Right lobe of liver (tissue), 6 donors: Measurements from ENCODE around the gene NR3C2. TPM values are rescaled to one million over a fixed set of nuclear protein-coding genes. Genes with fewer than 3 reads are reported as not detected.

ENCODE experiments used
- ATAC-seq, 4 donors: fragments of 200-7000 bp; cut with Tn5 transposase; one replicate each; pipeline ENCODE4 v1.9.1; 2020; ENCODE audit warnings: mild to moderate bottlenecking in 4 of 4, moderate library complexity in 4 of 4
- DNase-seq, 3 donors: peaks; one replicate each; pipeline ENCODE4 v3.0.0-alpha.2; 2020
- H3K27ac ChIP-seq, 3 donors: fragments of 200-600 bp; one replicate each; pipeline ENCODE4 v1.8.0; 2022
- H3K27me3 ChIP-seq, 2 donors: fragments of 200-600 bp; one replicate each; pipeline ENCODE4 v1.8.0; 2022
- H3K36me3 ChIP-seq, 4 donors: fragments of 200-600 bp; sonication (generic) in 1 of 4; one replicate each; pipeline versions ENCODE4 v1.5.1 to v1.8.0; 2017 to 2022; ENCODE audit warnings: control low read depth in 1 of 4
- H3K4me1 ChIP-seq, 4 donors: fragments of 200-600 bp; sonication (generic) in 1 of 4; one replicate each; pipeline versions ENCODE4 v1.5.1 to v1.8.0; 2017 to 2022; ENCODE audit warnings: control low read depth in 1 of 4
- H3K4me3 ChIP-seq, 3 donors: fragments of 200-600 bp; one replicate each; pipeline ENCODE4 v1.8.0; 2022
- H3K9me3 ChIP-seq, 4 donors: fragments of 200-600 bp; sonication (generic) in 1 of 4; one replicate each; pipeline versions ENCODE4 v1.5.1 to v1.8.0; 2017 to 2022; ENCODE audit warnings: control low read depth in 1 of 4
- POLR2A ChIP-seq: fragments of 450-650 bp; IDR thresholded peaks from one replicate; pipeline ENCODE4 v1.6.1; 2017; ENCODE audit warnings: antibody characterized with exemption, mild to moderate bottlenecking
- WGBS: methylation state at CpG from one replicate; pipeline ENCODE4 v1.1.6; 2018; ENCODE audit warnings: low coverage, low lambda C conversion rate; ENCODE audit not compliant: insufficient coverage; ENCODE audit errors: missing lambda C conversion rate; 5-methylcytosine and 5-hydroxymethylcytosine counted together
- intact Hi-C, 2 donors: fragments of 100-400 bp; cut with DNase I; formaldehyde crosslinking; loops; one replicate each; pipeline versions ENCODE4 v1.11.2 to v1.14.1; 2022
- total RNA-seq, 6 experiments: library from RNA; depleted of rRNA in 2 of 6; stranded (reverse); fragments of >200 nt in 2 of 6; fragmentation: NEBNext Ultra II Directional in 3 of 6; extraction: Animal tissue kit (Norgen Biotek cat#: 25700) in 3 of 6; gene quantifications; one replicate each; pipeline versions ENCODE4 v1.1.0 to v1.2.4, GENCODE V29; 2016 to 2023
- TF ChIP-seq, protein P1 (sequence below), 4 donors: fragments of 200-600 bp in 3 of 4; fragments of 450-650 bp in 1 of 4; IDR thresholded peaks; one replicate each; pipeline versions ENCODE4 v1.5.1 to v1.8.0; 2016 to 2022; ENCODE audit warnings: antibody characterized with exemption in 4 of 4, mild to moderate bottlenecking in 2 of 4
- donor health status: DM: no; HTN: yes; CAD: no.
- donor health status: DM: no; HTN: no; CAD: no.
- donor health status: DM: no; HTN: no; CAD: no.
- donor health status: DM: no; HTN: yes; CAD: no.
- donor health status: DM: no; HTN: yes; CAD: no.

The NR3C2 gene
- total RNA-seq, 6 experiments from 2014 or later, result 4.8 to 15.9 (median 8.9) TPM

- ATAC-seq, result no peak
- no peak for DNase-seq
- no peaks in the 10 kb centered on the region for H3K9me3 ChIP-seq
- H3K27me3 ChIP-seq, result no peaks in the 10 kb centered on the region
- H3K4me3 ChIP-seq, result no peak overlapping the region
- H3K4me1 ChIP-seq, result no peaks in the 10 kb centered on the region
- no peak overlapping the region for H3K27ac ChIP-seq
- H3K36me3 ChIP-seq, result no peaks in the 10 kb centered on the region
- WGBS, result 67% methylated on average over 1 of the region's 1 CpG
- no peak for TF ChIP-seq POLR2A
- TF ChIP-seq, protein P1, sequence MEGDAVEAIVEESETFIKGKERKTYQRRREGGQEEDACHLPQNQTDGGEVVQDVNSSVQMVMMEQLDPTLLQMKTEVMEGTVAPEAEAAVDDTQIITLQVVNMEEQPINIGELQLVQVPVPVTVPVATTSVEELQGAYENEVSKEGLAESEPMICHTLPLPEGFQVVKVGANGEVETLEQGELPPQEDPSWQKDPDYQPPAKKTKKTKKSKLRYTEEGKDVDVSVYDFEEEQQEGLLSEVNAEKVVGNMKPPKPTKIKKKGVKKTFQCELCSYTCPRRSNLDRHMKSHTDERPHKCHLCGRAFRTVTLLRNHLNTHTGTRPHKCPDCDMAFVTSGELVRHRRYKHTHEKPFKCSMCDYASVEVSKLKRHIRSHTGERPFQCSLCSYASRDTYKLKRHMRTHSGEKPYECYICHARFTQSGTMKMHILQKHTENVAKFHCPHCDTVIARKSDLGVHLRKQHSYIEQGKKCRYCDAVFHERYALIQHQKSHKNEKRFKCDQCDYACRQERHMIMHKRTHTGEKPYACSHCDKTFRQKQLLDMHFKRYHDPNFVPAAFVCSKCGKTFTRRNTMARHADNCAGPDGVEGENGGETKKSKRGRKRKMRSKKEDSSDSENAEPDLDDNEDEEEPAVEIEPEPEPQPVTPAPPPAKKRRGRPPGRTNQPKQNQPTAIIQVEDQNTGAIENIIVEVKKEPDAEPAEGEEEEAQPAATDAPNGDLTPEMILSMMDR (IDR thresholded peaks at IDR 0.05), result no peak
- intact Hi-C loops, result no loop called here
These were observed 77.7 kb downstream of the NR3C2 start for GRCh38 chr4:148364525-148364924.

GRCh38 chr4:148359769-148360168 is 82.4 kb downstream of the NR3C2 start:
- H3K27me3 ChIP-seq, result no peaks in the 10 kb centered on the region
- intact Hi-C loops, result no loop called here
- 57% methylated on average over 1 of the region's 1 CpG for WGBS
- no peaks in the 10 kb centered on the region for H3K9me3 ChIP-seq
- no peak overlapping the region for H3K27ac ChIP-seq
- ATAC-seq (no peak), DNase-seq (no peak)
- no peak overlapping the region for H3K4me3 ChIP-seq
- no peaks in the 10 kb centered on the region for H3K36me3 ChIP-seq
- no peak for TF ChIP-seq POLR2A
- TF ChIP-seq, protein P1 (IDR thresholded peaks at IDR 0.05), result no peak
- H3K4me1 ChIP-seq, result no peaks in the 10 kb centered on the region

DNA sequence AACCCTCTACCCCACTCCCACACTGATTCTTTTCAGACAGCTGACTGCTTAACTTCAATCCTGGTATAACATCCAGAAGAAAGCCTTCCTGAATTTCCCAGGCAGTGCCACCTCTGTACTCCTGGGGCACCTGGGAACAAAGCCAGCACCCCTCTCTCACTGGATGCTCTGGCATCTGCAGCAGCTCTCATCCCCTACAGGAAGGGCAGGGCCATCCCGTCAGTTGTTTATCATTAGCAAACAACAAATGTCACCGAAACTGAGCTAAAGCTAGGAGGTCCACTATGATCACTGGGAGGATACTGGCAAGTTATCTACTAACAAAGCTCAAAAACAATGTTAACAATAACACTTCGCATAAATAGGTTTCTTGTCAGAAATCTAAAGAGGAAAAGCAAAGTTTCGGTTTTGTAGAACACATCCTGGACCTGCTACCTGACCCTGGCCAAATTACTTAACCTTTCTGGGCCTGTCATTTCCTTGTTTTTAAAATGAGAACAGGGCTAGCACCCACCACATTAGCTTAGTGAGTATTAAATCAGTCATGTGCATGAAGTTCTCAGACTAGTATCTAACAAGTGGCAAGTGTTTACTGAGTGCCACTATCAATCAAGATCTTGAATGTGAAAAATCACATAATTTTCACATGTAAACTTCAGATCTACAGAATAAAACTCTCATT is 86.6 kb downstream of the NR3C2 start:
- DNase-seq (peak in 1 of 3 donors; percentile 34), ATAC-seq (peak; percentile 65 to 86 (median 80))
- Histone ChIP-seq H3K4me1 (no peaks in the 10 kb centered on the region), H3K36me3 (no peaks in the 10 kb centered on the region), H3K9me3 (no peaks in the 10 kb centered on the region), H3K27ac (peak overlapping the region in 1 of 3 donors; percentile 8), H3K4me3 (no peak overlapping the region), H3K27me3 (no peaks in the 10 kb centered on the region)
- intact Hi-C loops, result no loop called here
- WGBS, result 22% methylated on average over 4 of the region's 4 CpGs
- no peak for TF ChIP-seq POLR2A

- no peak overlapping the region for H3K27ac ChIP-seq
- no peaks in the 10 kb centered on the region for H3K36me3 ChIP-seq
- H3K4me3 ChIP-seq, result no peak overlapping the region
- TF ChIP-seq, protein P1 (IDR thresholded peaks at IDR 0.05), result no peak
- no peak for TF ChIP-seq POLR2A
- H3K4me1 ChIP-seq, result peaks cover 0 to 3% (median 0%) of the 10 kb centered on the region in 4 donors
- 83% methylated on average over 4 of the region's 4 CpGs for WGBS
- intact Hi-C loops, result no loop called here
- no peak for ATAC-seq
- no peaks in the 10 kb centered on the region for H3K9me3 ChIP-seq
- no peaks in the 10 kb centered on the region for H3K27me3 ChIP-seq
- no peak for DNase-seq
These were observed 88.0 kb downstream of the NR3C2 start for GRCh38 chr4:148354186-148354585.

GRCh38 chr4:148353571-148353970 is 88.6 kb downstream of the NR3C2 start:
- ATAC-seq (no peak), DNase-seq (no peak)
- no peak for TF ChIP-seq POLR2A
- TF ChIP-seq, protein P1 (IDR thresholded peaks at IDR 0.05), result no peak
- H3K27me3 ChIP-seq, result no peaks in the 10 kb centered on the region
- peaks cover 0 to 7% (median 0%) of the 10 kb centered on the region in 4 donors for H3K4me1 ChIP-seq
- intact Hi-C loops, result no loop called here
- no peaks in the 10 kb centered on the region for H3K9me3 ChIP-seq
- no peaks in the 10 kb centered on the region for H3K36me3 ChIP-seq
- no peak overlapping the region for H3K4me3 ChIP-seq
- no peak overlapping the region for H3K27ac ChIP-seq
